ENCODE results near the gene C10orf71.

The C10orf71 gene

DNA sequence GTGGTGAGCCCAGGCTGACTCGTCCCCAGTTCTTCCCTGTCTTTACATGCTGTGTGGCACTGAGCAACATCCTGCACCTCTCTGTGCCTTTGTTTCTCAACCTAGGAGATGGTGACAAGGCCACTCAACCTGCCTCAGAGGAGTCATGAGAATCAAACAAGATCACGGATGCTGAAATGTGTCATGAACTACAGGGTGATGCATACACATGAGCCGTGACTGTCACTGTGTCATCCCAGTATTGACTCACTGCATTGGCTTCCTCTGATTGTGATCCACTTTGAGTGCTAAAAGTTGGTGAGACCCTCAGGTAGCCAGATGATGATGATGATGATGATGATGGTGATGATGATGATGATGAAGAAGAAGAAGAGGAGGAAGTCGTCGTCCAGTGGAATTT, 11.5 kb downstream of the C10orf71 start:
- Histone ChIP-seq H3K9me3 (ENCODE audit: insufficient read depth, low read depth, low read length) (no peaks in the 10 kb centered on the region), H3K27me3 (ENCODE audit: insufficient read depth, low read length) (no peaks in the 10 kb centered on the region), H3K4me3 (ENCODE audit: low read length) (no peak overlapping the region), H3K4me1 (ENCODE audit: insufficient read depth, low read length) (no peaks in the 10 kb centered on the region), H3K27ac (ENCODE audit: low read length) (no peak overlapping the region), H3K9ac (ENCODE audit: low read depth, low read length) (no peak overlapping the region), H3K36me3 (ENCODE audit: insufficient read depth, low read depth, low read length) (no peaks in the 10 kb centered on the region)

DNA sequence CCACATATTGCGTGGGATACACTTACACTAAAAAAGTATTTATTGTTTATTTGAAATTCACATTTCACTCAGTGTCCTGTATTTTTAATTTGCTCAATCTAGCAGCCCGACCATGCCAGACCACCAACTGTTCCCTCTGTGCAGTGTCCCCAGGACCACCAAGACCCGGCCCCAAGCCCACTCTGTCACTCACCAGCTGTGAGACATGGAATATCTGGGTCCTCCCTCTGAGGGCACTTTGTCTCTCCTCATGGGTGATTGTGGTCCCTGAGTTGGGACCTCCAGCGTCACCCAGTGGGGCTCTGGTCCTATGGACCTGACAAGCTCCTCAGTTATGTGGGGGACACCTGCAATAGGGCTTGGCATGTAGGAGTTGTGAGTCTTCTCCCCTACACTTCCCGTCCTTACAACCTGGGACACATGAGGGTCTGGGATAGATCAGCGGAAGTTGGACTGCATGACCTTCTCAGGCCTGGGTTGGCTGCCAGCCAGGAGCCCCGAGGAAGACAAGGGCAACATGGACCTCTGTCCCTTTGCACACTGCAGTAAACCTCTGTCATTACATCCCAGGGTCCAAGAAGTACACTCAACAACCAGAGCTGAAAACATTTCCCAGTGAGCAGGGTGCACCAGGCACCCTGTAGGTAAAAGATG, 12.1 kb downstream of the C10orf71 start:
- Histone ChIP-seq H3K9ac (ENCODE audit: low read depth, low read length) (no peak overlapping the region), H3K27me3 (ENCODE audit: insufficient read depth, low read length) (no peaks in the 10 kb centered on the region), H3K27ac (ENCODE audit: low read length) (no peak overlapping the region), H3K4me3 (ENCODE audit: low read length) (no peak overlapping the region), H3K36me3 (ENCODE audit: insufficient read depth, low read depth, low read length) (no peaks in the 10 kb centered on the region), H3K9me3 (ENCODE audit: insufficient read depth, low read depth, low read length) (no peaks in the 10 kb centered on the region), H3K4me1 (ENCODE audit: insufficient read depth, low read length) (no peaks in the 10 kb centered on the region)

DNA sequence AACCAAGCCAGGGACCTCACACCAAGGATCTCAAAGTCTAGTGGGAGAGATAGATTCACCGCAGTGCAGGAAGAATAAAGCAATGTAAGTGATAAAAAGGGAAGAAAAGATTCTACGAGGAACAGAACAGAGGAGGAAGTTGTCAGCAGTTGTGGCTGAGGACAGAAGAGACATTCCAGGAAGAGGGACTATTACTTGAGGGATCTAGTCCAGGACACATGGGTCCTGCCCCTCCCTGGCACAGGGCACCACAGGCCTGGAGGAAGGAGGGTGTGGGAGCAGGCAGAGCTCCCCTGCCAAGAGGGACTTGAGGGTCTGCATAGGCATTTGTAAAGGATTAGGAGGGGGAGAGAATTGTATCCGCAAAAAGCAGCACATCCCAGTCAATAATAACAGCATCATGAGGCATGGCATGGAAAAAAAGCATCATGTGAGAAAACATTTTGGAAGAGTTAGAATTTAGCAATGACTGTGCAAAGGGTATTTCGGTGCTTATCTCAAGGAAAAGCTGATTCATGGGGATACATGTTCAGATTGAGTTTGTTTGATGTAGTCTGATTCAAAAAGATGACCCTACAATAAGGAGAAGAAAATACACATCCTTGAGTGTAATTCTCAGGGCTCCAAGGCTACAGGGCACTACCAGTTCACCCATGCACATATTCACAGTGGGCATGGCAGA, 12.7 kb downstream of the C10orf71 start:
- Histone ChIP-seq H3K27me3 (ENCODE audit: insufficient read depth, low read length) (no peaks in the 10 kb centered on the region), H3K9ac (ENCODE audit: low read depth, low read length) (no peak overlapping the region)

DNA sequence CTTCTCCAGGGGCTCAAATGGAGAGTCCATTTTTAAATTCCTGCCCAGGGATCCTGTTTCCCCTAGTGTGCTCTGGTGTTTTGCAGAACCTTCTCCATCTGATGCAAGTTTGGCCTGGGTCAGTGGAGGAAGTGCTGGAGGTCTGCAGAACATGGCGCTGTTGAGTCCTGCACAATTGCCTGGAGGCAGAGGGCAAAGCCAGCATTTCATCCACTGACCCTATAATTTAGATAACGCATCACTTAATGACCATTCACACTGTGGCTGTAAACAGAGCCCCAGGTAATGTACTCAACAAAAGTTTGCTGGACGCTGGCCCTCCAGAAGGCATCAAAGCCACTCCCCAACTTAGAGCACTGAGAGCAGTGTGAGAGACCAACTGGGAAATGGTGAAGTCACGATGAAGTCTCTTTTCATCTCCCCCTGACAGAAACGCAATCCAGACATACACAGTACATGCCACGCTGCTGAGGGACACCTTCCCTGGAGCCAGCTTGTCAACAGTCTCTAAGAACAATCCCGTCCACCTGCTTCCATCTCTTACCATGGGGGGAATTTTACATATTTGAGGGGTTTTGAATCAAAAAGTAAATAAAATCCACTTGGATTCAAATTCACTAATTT, 13.4 kb downstream of the C10orf71 start:
- no peaks in the 10 kb centered on the region for H3K36me3 ChIP-seq (ENCODE audit: insufficient read depth, low read depth, low read length)
- no peaks in the 10 kb centered on the region for H3K4me1 ChIP-seq (ENCODE audit: insufficient read depth, low read length)
- no peaks in the 10 kb centered on the region for H3K9me3 ChIP-seq (ENCODE audit: insufficient read depth, low read depth, low read length)
- no peak overlapping the region for H3K9ac ChIP-seq (ENCODE audit: low read depth, low read length)
- no peak overlapping the region for H3K4me3 ChIP-seq (ENCODE audit: low read length)
- no peak overlapping the region for H3K27ac ChIP-seq (ENCODE audit: low read length)
- H3K27me3 ChIP-seq (ENCODE audit: insufficient read depth, low read length) = no peaks in the 10 kb centered on the region

More for the DNA sequence above, 12.7 kb downstream of the C10orf71 start:
- Histone ChIP-seq H3K4me1 (ENCODE audit: insufficient read depth, low read length) (no peaks in the 10 kb centered on the region), H3K27ac (ENCODE audit: low read length) (no peak overlapping the region), H3K4me3 (ENCODE audit: low read length) (no peak overlapping the region), H3K9me3 (ENCODE audit: insufficient read depth, low read depth, low read length) (no peaks in the 10 kb centered on the region), H3K36me3 (ENCODE audit: insufficient read depth, low read depth, low read length) (no peaks in the 10 kb centered on the region)

DNA sequence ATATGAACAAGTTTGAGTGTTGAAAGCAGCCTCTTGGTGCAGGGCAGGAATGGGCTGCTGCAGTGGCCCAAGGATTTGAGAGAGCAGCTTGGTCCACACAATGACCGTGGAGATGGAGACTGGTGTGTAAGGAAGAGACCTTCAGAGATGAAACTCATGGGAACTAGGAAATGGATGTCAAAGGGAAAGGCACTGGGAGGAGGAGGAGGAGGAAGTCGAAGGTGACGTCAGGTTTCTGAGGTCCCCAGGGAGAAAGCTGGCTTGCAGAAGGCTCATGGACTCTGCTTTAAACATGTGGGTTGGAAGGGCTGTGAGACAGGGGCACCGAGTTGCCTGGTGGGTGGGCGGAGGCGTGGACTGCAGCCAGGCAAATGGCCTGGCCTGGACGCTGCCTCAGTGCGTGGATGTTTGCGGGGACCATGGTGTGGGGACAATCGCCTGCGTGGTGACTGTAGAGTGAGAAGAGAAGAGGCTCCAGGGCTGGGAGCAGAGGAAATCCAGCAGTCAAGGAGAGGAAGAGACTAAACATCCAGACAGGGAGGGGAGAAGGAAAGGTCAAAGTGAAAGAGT, 14.6 kb downstream of the C10orf71 start:
- Histone ChIP-seq H3K9ac (ENCODE audit: low read depth, low read length) (no peak overlapping the region), H3K4me1 (ENCODE audit: insufficient read depth, low read length) (no peaks in the 10 kb centered on the region), H3K9me3 (ENCODE audit: insufficient read depth, low read depth, low read length) (no peaks in the 10 kb centered on the region), H3K27me3 (ENCODE audit: insufficient read depth, low read length) (no peaks in the 10 kb centered on the region), H3K27ac (ENCODE audit: low read length) (no peak overlapping the region), H3K36me3 (ENCODE audit: insufficient read depth, low read depth, low read length) (no peaks in the 10 kb centered on the region), H3K4me3 (ENCODE audit: low read length) (no peak overlapping the region)

DNA sequence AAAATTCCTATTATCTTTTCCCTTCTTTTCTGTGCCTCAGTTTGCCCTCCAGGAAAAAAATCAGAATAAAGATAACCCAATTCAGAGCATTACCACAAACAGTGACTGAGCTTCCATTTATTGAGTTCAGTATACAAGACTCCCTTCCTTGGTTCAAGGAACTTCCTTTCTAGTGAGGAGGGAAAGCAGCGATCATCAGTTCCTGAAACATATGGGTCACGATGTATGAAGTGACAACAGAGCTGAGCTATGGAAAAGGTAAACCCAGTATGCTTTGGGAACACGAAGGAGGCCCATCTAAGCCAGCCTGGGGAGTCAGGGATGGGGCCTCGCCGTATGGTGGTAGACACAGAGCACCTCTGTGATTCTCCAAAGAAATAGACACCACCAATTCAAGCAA, 15.8 kb downstream of the C10orf71 start:
- Histone ChIP-seq H3K9ac (ENCODE audit: low read depth, low read length) (no peak overlapping the region), H3K27ac (ENCODE audit: low read length) (no peak overlapping the region), H3K27me3 (ENCODE audit: insufficient read depth, low read length) (no peaks in the 10 kb centered on the region), H3K36me3 (ENCODE audit: insufficient read depth, low read depth, low read length) (no peaks in the 10 kb centered on the region), H3K4me1 (ENCODE audit: insufficient read depth, low read length) (no peaks in the 10 kb centered on the region), H3K9me3 (ENCODE audit: insufficient read depth, low read depth, low read length) (no peaks in the 10 kb centered on the region), H3K4me3 (ENCODE audit: low read length) (no peak overlapping the region)

DNA sequence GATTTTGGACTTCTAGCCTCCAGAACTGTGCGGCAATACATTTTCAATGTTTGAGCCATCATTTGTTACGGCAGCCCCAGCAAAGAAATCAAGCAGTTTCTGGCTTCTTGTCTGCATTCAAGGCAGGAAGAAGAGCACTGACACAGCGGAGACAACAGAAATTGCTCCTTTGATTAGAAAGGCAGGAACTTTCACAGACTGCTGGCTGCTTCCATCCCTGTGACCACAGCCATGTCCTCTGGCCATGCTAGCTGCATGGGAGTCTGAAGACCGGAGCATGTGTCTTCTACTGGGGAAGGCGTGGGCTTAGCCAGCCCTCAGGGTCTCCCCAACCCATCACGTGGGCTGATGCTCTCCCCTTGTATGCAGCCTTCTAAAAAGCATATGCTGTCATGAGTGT, 19.1 kb downstream of the C10orf71 start:
- H3K9me3 ChIP-seq (ENCODE audit: insufficient read depth, low read depth, low read length) = no peaks in the 10 kb centered on the region
- no peaks in the 10 kb centered on the region for H3K4me1 ChIP-seq (ENCODE audit: insufficient read depth, low read length)
- no peaks in the 10 kb centered on the region for H3K27me3 ChIP-seq (ENCODE audit: insufficient read depth, low read length)
- no peak overlapping the region for H3K27ac ChIP-seq (ENCODE audit: low read length)
- no peaks in the 10 kb centered on the region for H3K36me3 ChIP-seq (ENCODE audit: insufficient read depth, low read depth, low read length)
- H3K9ac ChIP-seq (ENCODE audit: low read depth, low read length) = no peak overlapping the region
- H3K4me3 ChIP-seq (ENCODE audit: low read length) = no peak overlapping the region

DNA sequence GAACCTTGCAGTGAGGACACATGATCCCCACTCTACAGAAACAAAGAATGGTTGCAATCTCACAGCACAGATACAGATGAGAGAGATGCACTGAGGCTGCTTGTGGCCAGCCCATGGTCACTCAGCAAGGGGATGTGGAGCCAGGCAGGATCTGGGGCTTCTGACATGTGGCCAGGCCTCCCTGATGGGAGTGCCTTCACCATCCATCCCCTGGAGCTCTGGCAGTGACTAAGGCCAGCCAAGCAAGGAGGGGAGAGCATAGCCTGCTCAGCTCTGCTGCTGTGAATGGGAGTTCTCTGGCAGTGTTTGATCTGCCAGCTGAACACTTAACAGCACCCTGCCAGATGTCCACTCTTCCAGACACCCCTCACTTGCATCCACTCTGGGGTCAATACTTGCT, 19.8 kb downstream of the C10orf71 start:
- H3K4me1 ChIP-seq (ENCODE audit: insufficient read depth, low read length) = no peaks in the 10 kb centered on the region
- H3K36me3 ChIP-seq (ENCODE audit: insufficient read depth, low read depth, low read length) = no peaks in the 10 kb centered on the region
- H3K27ac ChIP-seq (ENCODE audit: low read length) = no peak overlapping the region
- H3K27me3 ChIP-seq (ENCODE audit: insufficient read depth, low read length) = no peaks in the 10 kb centered on the region
- H3K4me3 ChIP-seq (ENCODE audit: low read length) = no peak overlapping the region
- H3K9ac ChIP-seq (ENCODE audit: low read depth, low read length) = no peak overlapping the region
- H3K9me3 ChIP-seq (ENCODE audit: insufficient read depth, low read depth, low read length) = no peaks in the 10 kb centered on the region

DNA sequence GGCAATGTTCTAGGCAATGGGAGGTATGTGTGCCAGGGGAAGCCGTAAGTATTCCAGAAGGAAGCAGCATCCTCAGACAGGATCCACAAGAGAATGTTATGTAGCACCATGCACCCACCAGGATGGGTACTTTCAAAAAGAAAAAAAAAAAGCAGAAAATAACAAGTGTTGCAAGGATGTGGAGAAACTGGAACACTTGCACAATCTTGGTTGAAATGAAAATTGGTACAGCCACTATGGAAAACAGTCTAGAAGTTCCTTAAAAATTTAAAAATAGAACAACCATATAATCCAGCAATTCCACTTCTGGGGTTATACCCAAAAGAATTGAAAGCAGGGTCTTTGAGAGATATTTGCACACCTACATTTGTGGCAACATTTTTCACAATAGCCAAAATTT, 20.2 kb downstream of the C10orf71 start:
- Histone ChIP-seq H3K9ac (ENCODE audit: low read depth, low read length) (no peak overlapping the region), H3K27ac (ENCODE audit: low read length) (no peak overlapping the region), H3K36me3 (ENCODE audit: insufficient read depth, low read depth, low read length) (no peaks in the 10 kb centered on the region), H3K4me3 (ENCODE audit: low read length) (no peak overlapping the region), H3K4me1 (ENCODE audit: insufficient read depth, low read length) (no peaks in the 10 kb centered on the region), H3K9me3 (ENCODE audit: insufficient read depth, low read depth, low read length) (no peaks in the 10 kb centered on the region), H3K27me3 (ENCODE audit: insufficient read depth, low read length) (no peaks in the 10 kb centered on the region)

DNA sequence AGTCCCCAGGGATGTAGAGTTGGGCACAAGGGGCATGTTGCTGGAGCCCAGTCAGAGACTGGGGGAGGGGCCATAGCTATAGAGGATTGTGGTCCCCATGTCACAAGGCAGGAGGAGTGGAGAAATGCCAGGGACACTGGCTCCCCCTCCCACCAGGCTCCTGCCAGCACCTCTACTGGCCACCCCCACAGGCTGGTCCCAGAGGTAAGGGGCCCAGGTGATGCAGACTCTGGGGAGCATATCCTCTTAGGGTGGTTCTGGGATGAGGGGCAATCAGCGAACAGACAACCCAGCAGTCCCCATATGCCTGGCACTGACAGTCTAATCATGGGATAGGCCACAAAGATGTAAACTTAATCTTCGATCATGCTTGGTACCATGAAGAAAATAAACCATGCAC, 21.2 kb downstream of the C10orf71 start:
- no peaks in the 10 kb centered on the region for H3K4me1 ChIP-seq (ENCODE audit: insufficient read depth, low read length)
- no peaks in the 10 kb centered on the region for H3K27me3 ChIP-seq (ENCODE audit: insufficient read depth, low read length)
- H3K9me3 ChIP-seq (ENCODE audit: insufficient read depth, low read depth, low read length) = no peaks in the 10 kb centered on the region
- no peak overlapping the region for H3K27ac ChIP-seq (ENCODE audit: low read length)
- H3K4me3 ChIP-seq (ENCODE audit: low read length) = no peak overlapping the region
- H3K36me3 ChIP-seq (ENCODE audit: insufficient read depth, low read depth, low read length) = no peaks in the 10 kb centered on the region
- no peak overlapping the region for H3K9ac ChIP-seq (ENCODE audit: low read depth, low read length)

DNA sequence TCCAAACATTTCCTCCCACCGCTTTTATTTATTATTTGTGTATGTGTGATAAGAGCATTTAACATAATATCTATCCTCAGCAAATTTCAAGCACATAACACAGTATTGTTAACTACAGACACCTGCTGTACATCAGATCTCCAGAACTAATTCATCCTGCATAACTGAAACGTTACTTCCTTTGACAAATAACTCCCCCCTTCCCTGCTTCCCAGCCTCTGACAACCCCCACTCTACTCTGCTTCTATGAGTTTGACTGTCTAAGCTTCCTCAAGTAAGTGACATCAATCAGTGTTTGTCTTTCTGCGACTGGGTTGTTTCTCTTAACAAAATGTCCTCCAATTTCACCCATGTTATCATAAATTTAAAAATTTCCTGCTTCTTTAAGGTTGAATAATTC, 22.1 kb downstream of the C10orf71 start:
- H3K9me3 ChIP-seq (ENCODE audit: insufficient read depth, low read depth, low read length) = no peaks in the 10 kb centered on the region
- H3K27ac ChIP-seq (ENCODE audit: low read length) = no peak overlapping the region
- no peaks in the 10 kb centered on the region for H3K4me1 ChIP-seq (ENCODE audit: insufficient read depth, low read length)
- H3K36me3 ChIP-seq (ENCODE audit: insufficient read depth, low read depth, low read length) = no peaks in the 10 kb centered on the region
- H3K9ac ChIP-seq (ENCODE audit: low read depth, low read length) = no peak overlapping the region
- H3K4me3 ChIP-seq (ENCODE audit: low read length) = no peak overlapping the region
- no peaks in the 10 kb centered on the region for H3K27me3 ChIP-seq (ENCODE audit: insufficient read depth, low read length)

Measured in iPS-20b (cell line).